GM12878 (cell line): ENCODE measurements around the gene PLOD3. TPM values are rescaled to one million over a fixed set of nuclear protein-coding genes. Genes with fewer than 3 reads are reported as not detected.

Experiments used
- ATAC-seq: fragments of 200-7000 bp; cut with Tn5 transposase; 3 replicates; pipeline ENCODE4 v1.9.1; 2020; ENCODE audit warnings: mild to moderate bottlenecking, moderate library complexity
- BruUV-seq: library from RNA; stranded (reverse); fragments of 400-500 nt; replicated peaks from 2 replicates; lab custom pipeline; 2021; lab: Mats Ljungman, UMichigan
- CTCF ChIA-PET: fragments of 300-600 bp; sonication (Branson Sonifier 250); formaldehyde crosslinking; extraction: SDS; loops from one replicate; lab custom pipeline; 2021; ENCODE audit warnings: inconsistent platforms; lab: Yijun Ruan, JAX
- POLR2A ChIA-PET: fragments of 350-600 bp; formaldehyde crosslinking; extraction: SDS; loops from one replicate; lab custom pipeline; 2021; ENCODE audit warnings: inconsistent platforms; lab: Charles Lee
- RAD21 ChIA-PET: fragments of 300-600 bp; sonication (Branson Sonifier 250); formaldehyde crosslinking; loops from one replicate; lab custom pipeline; 2023; ENCODE audit warnings: antibody characterized with exemption; ENCODE audit not compliant: unreplicated experiment; lab: Charles Lee
- SMC1A ChIA-PET: fragments of 300-600 bp; sonication (Branson Sonifier 250); formaldehyde crosslinking; loops from one replicate; lab custom pipeline; 2023; ENCODE audit not compliant: unreplicated experiment, uncharacterized antibody; lab: Charles Lee
- DNase-seq: peaks from one replicate; pipeline ENCODE4 v3.0.0-alpha.2; 2011; ENCODE audit warnings: low read depth, low spot score
- FAIRE-seq: peaks from 3 replicates; lab custom pipeline; 2011; peaks lifted over from hg19 to GRCh38; lab: Jason Lieb, UNC
- H2AFZ ChIP-seq: 2 replicates; pipeline ENCODE4 v1.6.0; 2011; ENCODE audit warnings: low read depth, low read length, control low read depth; ENCODE audit not compliant: control insufficient read depth
- H3K27ac ChIP-seq: 2 replicates; pipeline ENCODE4 v1.5.1; 2011; ENCODE audit warnings: control low read depth; ENCODE audit not compliant: control insufficient read depth, insufficient read depth
- H3K27me3 ChIP-seq, 2 experiments: replicated peaks in 1 of 2; 2 replicates each; pipeline versions ENCODE4 v1.6.0 to v1.6.1; 2011; ENCODE audit warnings: low read length in 1 of 2; ENCODE audit not compliant: control insufficient read depth in 2 of 2, insufficient read depth in 2 of 2
- H3K36me3 ChIP-seq, 2 experiments: 2 replicates each; pipeline ENCODE4 v1.5.1; 2011; ENCODE audit warnings: low read length in 1 of 2; ENCODE audit not compliant: control insufficient read depth in 2 of 2, insufficient read depth in 2 of 2
- H3K4me1 ChIP-seq: 2 replicates; pipeline ENCODE4 v1.6.1; 2011; ENCODE audit warnings: mild to moderate bottlenecking, low read length, moderate library complexity, mixed read lengths; ENCODE audit not compliant: control insufficient read depth, insufficient read depth
- H3K4me2 ChIP-seq: 2 replicates; pipeline ENCODE4 v1.6.0; 2011; ENCODE audit warnings: control low read depth; ENCODE audit not compliant: control insufficient read depth, insufficient read depth
- H3K4me3 ChIP-seq: fragments of 200-600 bp; sonication (generic); 2 replicates; pipeline ENCODE4 v1.5.1; 2016
- H3K79me2 ChIP-seq: 2 replicates; pipeline ENCODE4 v1.6.0; 2011; ENCODE audit warnings: low read length; ENCODE audit not compliant: control insufficient read depth, insufficient read depth
- H3K9ac ChIP-seq: 2 replicates; pipeline ENCODE4 v1.8.0; 2011; ENCODE audit warnings: low read length, control low read depth, mixed read lengths; ENCODE audit not compliant: control insufficient read depth, insufficient read depth
- H3K9me3 ChIP-seq: replicated peaks from 3 replicates; pipeline ENCODE4 v1.5.1; 2011; ENCODE audit warnings: mild to moderate bottlenecking, low read length; ENCODE audit not compliant: control insufficient read depth, insufficient read depth
- H4K20me1 ChIP-seq: 2 replicates; pipeline ENCODE4 v1.6.0; 2011; ENCODE audit not compliant: control insufficient read depth, insufficient read depth
- EGR1 ChIP-seq, 2 experiments: IDR thresholded peaks; 1 replicate in 1 of 2; 2 replicates in 1 of 2; pipeline ENCODE4 v1.6.1; 2011 to 2012; ENCODE audit warnings: low read depth in 2 of 2, low read length in 2 of 2, borderline replicate concordance in 1 of 2, mild to moderate bottlenecking in 1 of 2, moderate library complexity in 1 of 2
- MYC ChIP-seq: IDR thresholded peaks from 2 replicates; pipeline ENCODE4 v1.6.1; 2011; ENCODE audit warnings: mild to moderate bottlenecking, low read length, moderate library complexity, inconsistent platforms; ENCODE audit not compliant: insufficient read depth, insufficient replicate concordance, insufficient read length, severe bottlenecking
- NRF1 ChIP-seq: conservative IDR thresholded peaks from 2 replicates; pipeline ENCODE4 v1.6.1; 2011; ENCODE audit warnings: mild to moderate bottlenecking, low read depth, low read length, improper control_type of control experiment
- SUZ12 ChIP-seq: fragments of 200-600 bp; sonication (generic); IDR thresholded peaks from one replicate; pipeline ENCODE4 v1.6.1; 2018; ENCODE audit warnings: antibody characterized with exemption, mild to moderate bottlenecking; ENCODE audit not compliant: unreplicated experiment
- ZNF384 ChIP-seq: IDR thresholded peaks from 2 replicates; pipeline ENCODE4 v1.6.1; 2012; ENCODE audit warnings: low read depth, mild to moderate bottlenecking, low read length, improper control_type of control experiment, borderline replicate concordance
- WGBS: methylation state at CpG from one replicate; pipeline ENCODE4 v1.1.6; 2016; ENCODE audit warnings: low lambda C conversion rate; ENCODE audit not compliant: insufficient replicate concordance, insufficient coverage; ENCODE audit errors: missing lambda C conversion rate; 5-methylcytosine and 5-hydroxymethylcytosine counted together
- in situ Hi-C: fragments of 300-500 bp; cut with MboI; formaldehyde crosslinking; loops from 9 replicates; pipeline ENCODE4 v1.14.3; 2018; ENCODE audit warnings: mixed read lengths
- intact Hi-C: fragments of 100-400 bp; cut with micrococcal nuclease; formaldehyde crosslinking; loops from one replicate; pipeline ENCODE4 v1.14.2; 2022; ENCODE audit not compliant: unreplicated experiment
- polyA plus RNA-seq, 11 experiments: library from polyadenylated mRNA; depleted of rRNA in 4 of 11; unstranded in 6 of 11; stranded (reverse) in 5 of 11; fragments of >200 nt; fragmentation: Nextera tagmentation in 4 of 11; fragmentation: Illumina TruSeq in 1 of 11; extraction: Ambion mirVana in 4 of 11; extraction: Trizol in 1 of 11; gene quantifications; 1 replicate in 1 of 11; 2 replicates in 10 of 11; pipeline versions ENCODE4 v1.2.1 to v1.2.3, GENCODE V29; 2011 to 2016; ENCODE audit warnings: inconsistent platforms in 2 of 11, missing spikeins in 2 of 11, low read depth in 1 of 11
- total RNA-seq, 4 experiments: library from RNA; depleted of rRNA in 3 of 4; stranded (reverse); fragments of >200 nt in 3 of 4; fragmentation: Illumina TruSeq in 1 of 4; extraction: Trizol in 1 of 4; gene quantifications; 2 replicates each; pipeline versions ENCODE4 v1.2.1 to v1.2.3, GENCODE V29; 2013 to 2021

PLOD3 gene
- total and polyA plus RNA-seq, 10 of the 15 experiments (the other 5 are each of a cell fraction or from before 2014, with no cell fraction given): 0.53 to 27.8 (median 15.1) TPM

- SMC1A ChIA-PET: no interaction called here
- H3K9ac ChIP-seq: no peak within 1 kb of the TSS
Measured at GRCh38 chr7:101180130-101180755, 37.1 kb downstream of the PLOD3 start, which contains the start of gene NAT16. TSS of gene NAT16 (minus strand) at chr7:101180293. CDS start at chr7:101174807, 5,486 bp downstream.

GRCh38 chr7:101179713-101180112, 37.7 kb downstream of the PLOD3 start:
- in situ Hi-C loops: no loop called here
- Histone ChIP-seq H3K4me2 (no peak overlapping the region), H3K36me3 (no peaks in the 10 kb centered on the region), H3K27ac (no peak overlapping the region), H3K9me3 (no peaks in the 10 kb centered on the region), H2AFZ (no peak overlapping the region), H3K27me3 (peaks cover 6 to 14% of the 10 kb centered on the region in 2 experiments), H3K4me3 (no peak overlapping the region), H4K20me1 (no peaks in the 10 kb centered on the region), H3K79me2 (no peaks in the 10 kb centered on the region), H3K4me1 (no peaks in the 10 kb centered on the region), H3K9ac (no peak overlapping the region)
- ChIA-PET CTCF (interaction anchor here (1.9 kb wide), 1 partner anchor 13 kb away, joined by 6 read pairs; no protein-coding TSS in a partner anchor), RAD21 (no interaction called here), SMC1A (no interaction called here), POLR2A (no interaction called here)
- FAIRE-seq (no peak), DNase-seq (no peak), ATAC-seq (no peak)
- BruUV-seq: no TSS peak
- TF ChIP-seq NRF1 (no peak), SUZ12 (peak; percentile 67)
- intact Hi-C loops: no loop called here
- WGBS: 21% methylated on average over 20 of the region's 27 CpGs

More at GRCh38 chr7:101180130-101180755, 37.1 kb downstream of the PLOD3 start, which contains the start of gene NAT16:
- intact Hi-C loops: no loop called here
- DNase-seq (no peak), FAIRE-seq (no peak), ATAC-seq (no peak)
- Histone ChIP-seq H2AFZ (no peak within 1 kb of the TSS), H3K4me3 (no peak within 1 kb of the TSS), H3K4me2 (no peak within 1 kb of the TSS), H3K4me1 (no peaks in the 10 kb centered on the region), H3K36me3 (no peaks in the 10 kb centered on the region), H3K27ac (no peak within 1 kb of the TSS), H3K27me3 (peaks cover 6 to 14% of the 10 kb centered on the region in 2 experiments), H3K79me2 (no peaks in the 10 kb centered on the region), H4K20me1 (no peaks in the 10 kb centered on the region), H3K9me3 (no peaks in the 10 kb centered on the region)
- BruUV-seq: no TSS peak
- CTCF ChIA-PET: interaction anchor here (1.9 kb wide), 1 partner anchor 13 kb away, joined by 6 read pairs; no protein-coding TSS in a partner anchor
- TF ChIP-seq MYC (no peak), EGR1 (IDR thresholded peaks at IDR 0.05; ENCODE audit: borderline replicate concordance in 1 of 2, low read depth in 2 of 2, low read length in 2 of 2) (no peak), ZNF384 (no peak)
- 15% methylated on average over 29 of the region's 56 CpGs for WGBS
- in situ Hi-C loops: no loop called here
- POLR2A ChIA-PET: no interaction called here
- RAD21 ChIA-PET: no interaction called here
